Lung (tissue), 12 donors: Measurements from ENCODE around the gene OR1S2. TPM values are rescaled to one million over a fixed set of nuclear protein-coding genes. Genes with fewer than 3 reads are reported as not detected.

Experiments
- ATAC-seq: fragments of 200-7000 bp; cut with Tn5 transposase; one replicate; pipeline ENCODE4 v1.9.1; 2020; ENCODE audit warnings: moderate number of reproducible peaks; ENCODE audit not compliant: insufficient read depth, low FRiP score
- DNase-seq, 3 donors: peaks; one replicate each; pipeline ENCODE4 v3.0.0-alpha.2; 2013 to 2017
- H3K27ac ChIP-seq, 2 donors: one replicate each; pipeline ENCODE4 v1.5.1; 2013; ENCODE audit warnings: mild to moderate bottlenecking in 2 of 2, moderate library complexity in 2 of 2, control low read depth in 1 of 2, inconsistent platforms in 1 of 2, low read depth in 1 of 2, low read length in 1 of 2
- H3K27me3 ChIP-seq, 3 donors: one replicate each; pipeline ENCODE4 v1.5.1; 2013; ENCODE audit warnings: low read length in 2 of 3; ENCODE audit not compliant: control insufficient read depth in 3 of 3, insufficient read depth in 3 of 3
- H3K36me3 ChIP-seq, 4 donors: one replicate each; pipeline ENCODE4 v1.5.1; 2013; ENCODE audit warnings: low read length in 4 of 4, mild to moderate bottlenecking in 1 of 4, moderate library complexity in 1 of 4; ENCODE audit not compliant: control insufficient read depth in 4 of 4, insufficient read depth in 4 of 4
- H3K4me1 ChIP-seq, 5 donors: one replicate each; pipeline ENCODE4 v1.5.1; 2013; ENCODE audit warnings: low read length in 5 of 5, mild to moderate bottlenecking in 2 of 5, moderate library complexity in 1 of 5; ENCODE audit not compliant: control insufficient read depth in 5 of 5, insufficient read depth in 5 of 5
- H3K4me3 ChIP-seq: one replicate; pipeline ENCODE4 v1.5.1; 2013; ENCODE audit warnings: mild to moderate bottlenecking, control low read depth, moderate library complexity
- H3K9ac ChIP-seq, 2 donors: one replicate each; pipeline ENCODE4 v1.5.1; 2013; ENCODE audit warnings: low read length in 2 of 2, control low read depth in 1 of 2; ENCODE audit not compliant: insufficient read depth in 1 of 2
- H3K9me3 ChIP-seq, 4 donors: one replicate each; pipeline ENCODE4 v1.5.1; 2013; ENCODE audit warnings: low read length in 3 of 4, mild to moderate bottlenecking in 1 of 4, moderate library complexity in 1 of 4; ENCODE audit not compliant: control insufficient read depth in 4 of 4, insufficient read depth in 3 of 4
- WGBS, 2 donors: extraction: QIAGEN DNeasy Blood & Tissue Kit; methylation state at CpG; one replicate each; pipeline ENCODE4 v1.1.7; 2013; 5-methylcytosine and 5-hydroxymethylcytosine counted together
- polyA plus RNA-seq, 2 donors: library from polyadenylated mRNA; stranded (reverse); fragments of 200-250 nt; gene quantifications; one replicate each; pipeline ENCODE4 v1.2.1, GENCODE V29; 2013
- total RNA-seq, 2 donors: library from RNA; depleted of rRNA in 1 of 2; stranded (reverse); fragments of >200 nt in 1 of 2; gene quantifications; one replicate each; pipeline ENCODE4 v1.2.1, GENCODE V29; 2014 to 2021
- TF ChIP-seq, protein P1 (sequence below): IDR thresholded peaks from 2 replicates; pipeline ENCODE4 v1.5.1; 2012; ENCODE audit warnings: mild to moderate bottlenecking; ENCODE audit errors: control extremely low read depth, extremely low read depth
- donor health status: control.
- donor health status: control.
- donor health status: Bipolar disorder and iron deficiency.
- donor health status: healthy.
- donor health status: DM: yes; HTN: yes; CAD: no.

The OR1S2 gene
- total and polyA plus RNA-seq, 4 donors = not detected

- no peak overlapping the region for H3K9ac ChIP-seq
- H3K4me3 ChIP-seq = no peak overlapping the region
- no peaks in the 10 kb centered on the region for H3K27me3 ChIP-seq
- no peaks in the 10 kb centered on the region for H3K36me3 ChIP-seq
- WGBS, 2 donors = 70 to 71% methylated on average over 7 of the region's 7 CpGs
- no peak overlapping the region for H3K27ac ChIP-seq
- TF ChIP-seq, protein P1, sequence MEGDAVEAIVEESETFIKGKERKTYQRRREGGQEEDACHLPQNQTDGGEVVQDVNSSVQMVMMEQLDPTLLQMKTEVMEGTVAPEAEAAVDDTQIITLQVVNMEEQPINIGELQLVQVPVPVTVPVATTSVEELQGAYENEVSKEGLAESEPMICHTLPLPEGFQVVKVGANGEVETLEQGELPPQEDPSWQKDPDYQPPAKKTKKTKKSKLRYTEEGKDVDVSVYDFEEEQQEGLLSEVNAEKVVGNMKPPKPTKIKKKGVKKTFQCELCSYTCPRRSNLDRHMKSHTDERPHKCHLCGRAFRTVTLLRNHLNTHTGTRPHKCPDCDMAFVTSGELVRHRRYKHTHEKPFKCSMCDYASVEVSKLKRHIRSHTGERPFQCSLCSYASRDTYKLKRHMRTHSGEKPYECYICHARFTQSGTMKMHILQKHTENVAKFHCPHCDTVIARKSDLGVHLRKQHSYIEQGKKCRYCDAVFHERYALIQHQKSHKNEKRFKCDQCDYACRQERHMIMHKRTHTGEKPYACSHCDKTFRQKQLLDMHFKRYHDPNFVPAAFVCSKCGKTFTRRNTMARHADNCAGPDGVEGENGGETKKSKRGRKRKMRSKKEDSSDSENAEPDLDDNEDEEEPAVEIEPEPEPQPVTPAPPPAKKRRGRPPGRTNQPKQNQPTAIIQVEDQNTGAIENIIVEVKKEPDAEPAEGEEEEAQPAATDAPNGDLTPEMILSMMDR = no peak
- no peaks in the 10 kb centered on the region for H3K9me3 ChIP-seq
- no peaks in the 10 kb centered on the region for H3K4me1 ChIP-seq
- DNase-seq (no peak), ATAC-seq (no peak)
Measured at GRCh38 chr11:58165504-58166106, 38.3 kb downstream of the OR1S2 start.

- H3K27me3 ChIP-seq = no peaks in the 10 kb centered on the region
- no peak overlapping the region for H3K9ac ChIP-seq
- H3K27ac ChIP-seq = no peak overlapping the region
- H3K4me1 ChIP-seq = no peaks in the 10 kb centered on the region
- no peak for ATAC-seq
- no peaks in the 10 kb centered on the region for H3K36me3 ChIP-seq
- no peak overlapping the region for H3K4me3 ChIP-seq
- no peaks in the 10 kb centered on the region for H3K9me3 ChIP-seq
- 70 to 79% methylated on average over 1 of the region's 1 CpG for WGBS, 2 donors
- TF ChIP-seq, protein P1 = no peak
- DNase-seq = no peak
Measured at GRCh38 chr11:58164990-58165389, 39.0 kb downstream of the OR1S2 start.

- Histone ChIP-seq H3K36me3 (no peaks in the 10 kb centered on the region), H3K27me3 (no peaks in the 10 kb centered on the region), H3K4me1 (no peaks in the 10 kb centered on the region), H3K9me3 (no peaks in the 10 kb centered on the region), H3K4me3 (no peak overlapping the region), H3K27ac (no peak overlapping the region), H3K9ac (no peak overlapping the region)
- WGBS, 2 donors = 87 to 89% methylated on average over 4 of the region's 4 CpGs
- TF ChIP-seq, protein P1 = no peak
- ATAC-seq (no peak), DNase-seq (no peak)
Measured at GRCh38 chr11:58164389-58164788, 39.6 kb downstream of the OR1S2 start.

Other genes starting within 250 kb of the OR1S2 start
- under 1 TPM in 1 of 2 donors, not detected in 1; 0.14 TPM for gene OR9Q1, start 180.3 kb downstream of the OR1S2 start, total RNA-seq
- not detected for gene OR9Q1, start 180.3 kb downstream of the OR1S2 start, polyA plus RNA-seq
- gene OR6Q1, start 173.2 kb downstream of the OR1S2 start, total RNA-seq = not detected
- gene OR6Q1, start 173.2 kb downstream of the OR1S2 start, polyA plus RNA-seq = not detected
- gene OR9I1, start 78.6 kb downstream of the OR1S2 start, total RNA-seq = not detected
- not detected for gene OR9I1, start 78.6 kb downstream of the OR1S2 start, polyA plus RNA-seq
- not detected for gene OR9Q2, start 15.1 kb downstream of the OR1S2 start, total RNA-seq
- not detected for gene OR9Q2, start 15.1 kb downstream of the OR1S2 start, polyA plus RNA-seq
- not detected for gene OR1S1, start 8.6 kb upstream of the OR1S2 start, total RNA-seq
- not detected for gene OR1S1, start 8.6 kb upstream of the OR1S2 start, polyA plus RNA-seq
- gene OR10Q1, start 24.8 kb upstream of the OR1S2 start, total RNA-seq = not detected
- gene OR10Q1, start 24.8 kb upstream of the OR1S2 start, polyA plus RNA-seq = under 1 TPM in 1 of 2 donors, not detected in 1; 0.05 TPM
- gene OR10W1, start 64.1 kb upstream of the OR1S2 start, total RNA-seq = under 1 TPM in 1 of 2 donors, not detected in 1; 0.34 TPM
- gene OR10W1, start 64.1 kb upstream of the OR1S2 start, polyA plus RNA-seq = not detected
- not detected for gene OR5B17, start 154.9 kb upstream of the OR1S2 start, total RNA-seq
- gene OR5B17, start 154.9 kb upstream of the OR1S2 start, polyA plus RNA-seq = not detected
- not detected for gene OR5B3, start 202.7 kb upstream of the OR1S2 start, total RNA-seq
- gene OR5B3, start 202.7 kb upstream of the OR1S2 start, polyA plus RNA-seq = not detected
- gene OR5B2, start 224.0 kb upstream of the OR1S2 start, total RNA-seq = not detected
- gene OR5B2, start 224.0 kb upstream of the OR1S2 start, polyA plus RNA-seq = not detected
- not detected for gene OR5B12, start 238.1 kb upstream of the OR1S2 start, total RNA-seq
- gene OR5B12, start 238.1 kb upstream of the OR1S2 start, polyA plus RNA-seq = not detected